ENCODE measurements around the gene TLR8.

DNA sequence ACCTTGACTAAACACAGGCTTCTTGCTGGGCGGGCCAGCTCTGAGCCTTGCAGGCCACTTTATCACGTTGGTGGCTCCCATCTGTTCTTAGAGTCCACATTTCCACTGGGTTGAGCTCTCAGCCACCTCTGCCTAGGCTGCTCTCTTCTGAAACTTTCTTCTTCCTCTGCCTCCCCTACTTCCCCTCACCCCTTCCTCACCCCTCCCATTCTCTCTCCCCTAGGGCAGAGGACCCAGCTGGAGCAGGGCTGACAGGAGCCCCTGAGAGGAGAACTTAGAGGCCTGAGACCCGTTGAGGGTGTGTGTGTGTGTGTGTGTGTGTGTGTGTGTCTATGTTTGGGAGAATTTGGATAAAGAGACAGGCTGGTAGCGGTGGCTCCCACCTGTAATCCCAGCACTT is 48.6 kb downstream of the TLR8 start:
- TF ChIP-seq, protein P1, sequence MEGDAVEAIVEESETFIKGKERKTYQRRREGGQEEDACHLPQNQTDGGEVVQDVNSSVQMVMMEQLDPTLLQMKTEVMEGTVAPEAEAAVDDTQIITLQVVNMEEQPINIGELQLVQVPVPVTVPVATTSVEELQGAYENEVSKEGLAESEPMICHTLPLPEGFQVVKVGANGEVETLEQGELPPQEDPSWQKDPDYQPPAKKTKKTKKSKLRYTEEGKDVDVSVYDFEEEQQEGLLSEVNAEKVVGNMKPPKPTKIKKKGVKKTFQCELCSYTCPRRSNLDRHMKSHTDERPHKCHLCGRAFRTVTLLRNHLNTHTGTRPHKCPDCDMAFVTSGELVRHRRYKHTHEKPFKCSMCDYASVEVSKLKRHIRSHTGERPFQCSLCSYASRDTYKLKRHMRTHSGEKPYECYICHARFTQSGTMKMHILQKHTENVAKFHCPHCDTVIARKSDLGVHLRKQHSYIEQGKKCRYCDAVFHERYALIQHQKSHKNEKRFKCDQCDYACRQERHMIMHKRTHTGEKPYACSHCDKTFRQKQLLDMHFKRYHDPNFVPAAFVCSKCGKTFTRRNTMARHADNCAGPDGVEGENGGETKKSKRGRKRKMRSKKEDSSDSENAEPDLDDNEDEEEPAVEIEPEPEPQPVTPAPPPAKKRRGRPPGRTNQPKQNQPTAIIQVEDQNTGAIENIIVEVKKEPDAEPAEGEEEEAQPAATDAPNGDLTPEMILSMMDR (IDR thresholded peaks at IDR 0.05; ENCODE audit: low read length), result no peak
- TF ChIP-seq EZH2phosphoT487 (IDR thresholded peaks at IDR 0.05; ENCODE audit: low read length) (no peak), EZH2 (optimal IDR thresholded peaks at IDR 0.05; ENCODE audit: low read depth, low read length) (no peak)
